GM06990 (cell line): ENCODE measurements around the gene NRTN.

Source experiments
- DNase-seq: peaks from one replicate; pipeline ENCODE4 v3.0.0-alpha.2; 2011; ENCODE audit not compliant: insufficient read length; ENCODE audit errors: extremely low read depth
- H3K27me3 ChIP-seq: replicated peaks from 2 replicates; pipeline ENCODE4 v1.6.0; 2011; ENCODE audit warnings: low read length; ENCODE audit not compliant: control insufficient read depth, insufficient read depth
- H3K36me3 ChIP-seq: 2 replicates; pipeline ENCODE4 v1.5.1; 2011; ENCODE audit warnings: low read length; ENCODE audit not compliant: control insufficient read depth, insufficient read depth
- H3K4me3 ChIP-seq: replicated peaks from 2 replicates; pipeline ENCODE4 v1.5.1; 2011; ENCODE audit warnings: low read depth, mild to moderate bottlenecking, control low read depth, low read length
- TF ChIP-seq, protein P1 (sequence below): IDR thresholded peaks from 2 replicates; pipeline ENCODE4 v1.5.1; 2011; ENCODE audit warnings: low read length, control low read depth, mild to moderate bottlenecking, inconsistent platforms; ENCODE audit not compliant: insufficient read depth, poor library complexity, severe bottlenecking

The NRTN gene

GRCh38 chr19:5806905-5807304, 2.0 kb downstream of the NRTN start:
- Histone ChIP-seq H3K36me3 (no peaks in the 10 kb centered on the region), H3K27me3 (no peaks in the 10 kb centered on the region; the same call in 1 of the 2 replicates), H3K4me3 (no peak overlapping the region)
- DNase-seq, result no peak
- TF ChIP-seq, protein P1, sequence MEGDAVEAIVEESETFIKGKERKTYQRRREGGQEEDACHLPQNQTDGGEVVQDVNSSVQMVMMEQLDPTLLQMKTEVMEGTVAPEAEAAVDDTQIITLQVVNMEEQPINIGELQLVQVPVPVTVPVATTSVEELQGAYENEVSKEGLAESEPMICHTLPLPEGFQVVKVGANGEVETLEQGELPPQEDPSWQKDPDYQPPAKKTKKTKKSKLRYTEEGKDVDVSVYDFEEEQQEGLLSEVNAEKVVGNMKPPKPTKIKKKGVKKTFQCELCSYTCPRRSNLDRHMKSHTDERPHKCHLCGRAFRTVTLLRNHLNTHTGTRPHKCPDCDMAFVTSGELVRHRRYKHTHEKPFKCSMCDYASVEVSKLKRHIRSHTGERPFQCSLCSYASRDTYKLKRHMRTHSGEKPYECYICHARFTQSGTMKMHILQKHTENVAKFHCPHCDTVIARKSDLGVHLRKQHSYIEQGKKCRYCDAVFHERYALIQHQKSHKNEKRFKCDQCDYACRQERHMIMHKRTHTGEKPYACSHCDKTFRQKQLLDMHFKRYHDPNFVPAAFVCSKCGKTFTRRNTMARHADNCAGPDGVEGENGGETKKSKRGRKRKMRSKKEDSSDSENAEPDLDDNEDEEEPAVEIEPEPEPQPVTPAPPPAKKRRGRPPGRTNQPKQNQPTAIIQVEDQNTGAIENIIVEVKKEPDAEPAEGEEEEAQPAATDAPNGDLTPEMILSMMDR, result no peak

DNA sequence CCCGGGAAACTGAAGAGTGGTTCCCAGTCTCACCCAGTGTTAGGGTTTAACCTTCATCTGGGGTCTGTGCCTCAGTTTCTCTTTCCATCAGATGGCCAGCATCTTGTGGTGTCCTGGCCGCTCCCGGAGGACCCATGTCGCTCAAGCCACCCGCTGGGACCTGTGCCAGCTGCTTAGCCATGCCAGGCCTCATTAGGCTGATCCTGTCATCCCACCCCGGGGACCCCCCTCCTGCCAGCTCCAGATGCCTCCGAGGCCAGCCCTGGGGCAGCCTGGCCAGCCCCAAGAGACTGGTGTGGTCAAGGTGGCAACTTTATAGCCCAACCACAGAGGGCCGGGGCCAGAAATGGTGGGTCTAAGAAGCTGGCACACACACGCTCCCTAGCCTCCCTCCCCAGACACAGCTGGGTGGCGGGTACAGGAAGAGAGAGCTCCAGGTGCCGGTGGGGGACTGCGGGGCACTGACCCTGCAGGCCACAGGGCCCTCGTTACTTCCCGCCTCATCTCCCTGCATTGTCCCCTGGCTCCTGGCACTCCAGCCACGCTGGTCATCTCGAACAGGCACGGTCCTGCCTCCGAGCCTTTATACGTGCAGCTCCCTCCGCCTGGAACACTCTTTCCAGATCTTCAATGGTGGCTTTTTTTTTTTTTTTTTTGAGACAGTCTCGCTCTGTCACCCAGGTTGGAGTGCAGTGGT, 3.4 kb downstream of the NRTN start:
- no peaks in the 10 kb centered on the region; the same call in 1 of the 2 replicates for H3K27me3 ChIP-seq
- TF ChIP-seq, protein P1, result no peak
- no peak for DNase-seq
- H3K4me3 ChIP-seq, result no peak overlapping the region
- H3K36me3 ChIP-seq, result no peaks in the 10 kb centered on the region

- H3K4me3 ChIP-seq, result no peak overlapping the region
- H3K36me3 ChIP-seq, result no peaks in the 10 kb centered on the region
- TF ChIP-seq, protein P1, result no peak
- H3K27me3 ChIP-seq, result no peaks in the 10 kb centered on the region; the same call in 1 of the 2 replicates
- no peak for DNase-seq
Observed at GRCh38 chr19:5809053-5809452, 4.2 kb downstream of the NRTN start.

GRCh38 chr19:5809469-5809868, 4.6 kb downstream of the NRTN start:
- Histone ChIP-seq H3K27me3 (no peaks in the 10 kb centered on the region; the same call in 1 of the 2 replicates), H3K4me3 (no peak overlapping the region), H3K36me3 (no peaks in the 10 kb centered on the region)
- no peak for DNase-seq
- TF ChIP-seq, protein P1, result no peak

- TF ChIP-seq, protein P1, result no peak
- no peak overlapping the region for H3K4me3 ChIP-seq
- no peaks in the 10 kb centered on the region for H3K36me3 ChIP-seq
- DNase-seq, result no peak
- no peaks in the 10 kb centered on the region for H3K27me3 ChIP-seq
Observed at GRCh38 chr19:5811117-5811516, 6.2 kb downstream of the NRTN start.
